Hepatocyte (in vitro differentiated cells): Measurements from ENCODE around the gene DIABLO. TPM values are rescaled to one million over a fixed set of nuclear protein-coding genes. Genes with fewer than 3 reads are reported as not detected.

Experiments
- DNase-seq: peaks from one replicate; pipeline ENCODE4 v3.0.0-alpha.2; 2016; ENCODE audit warnings: low spot score
- H2AFZ ChIP-seq: fragments of 200-600 bp; sonication (generic); 2 replicates; pipeline ENCODE4 v1.6.0; 2016; ENCODE audit warnings: antibody characterized with exemption, mild to moderate bottlenecking
- H3K27ac ChIP-seq: fragments of 200-600 bp; sonication (generic); 2 replicates; pipeline ENCODE4 v1.5.1; 2016; ENCODE audit warnings: mild to moderate bottlenecking
- H3K27me3 ChIP-seq: fragments of 200-600 bp; sonication (generic); 2 replicates; pipeline ENCODE4 v1.6.1; 2016
- H3K36me3 ChIP-seq: fragments of 200-600 bp; sonication (generic); replicated peaks from 2 replicates; pipeline ENCODE4 v1.5.1; 2016; ENCODE audit warnings: low read depth; ENCODE audit not compliant: insufficient read depth
- H3K4me1 ChIP-seq: fragments of 200-600 bp; sonication (generic); 2 replicates; pipeline ENCODE4 v1.5.1; 2016; ENCODE audit warnings: mild to moderate bottlenecking, moderate library complexity; ENCODE audit not compliant: insufficient read depth
- H3K4me2 ChIP-seq: fragments of 200-600 bp; sonication (generic); 2 replicates; pipeline ENCODE4 v1.6.0; 2016
- H3K4me3 ChIP-seq: fragments of 200-600 bp; sonication (generic); 2 replicates; pipeline ENCODE4 v1.5.1; 2016; ENCODE audit warnings: mild to moderate bottlenecking
- H3K79me2 ChIP-seq: fragments of 200-600 bp; sonication (generic); 2 replicates; pipeline ENCODE4 v1.6.0; 2017; ENCODE audit warnings: mild to moderate bottlenecking
- H3K9me2 ChIP-seq: fragments of 200-600 bp; sonication (generic); replicated peaks from 2 replicates; pipeline ENCODE4 v1.6.0; 2017; ENCODE audit warnings: mild to moderate bottlenecking; ENCODE audit not compliant: insufficient read depth
- H3K9me3 ChIP-seq: fragments of 200-600 bp; sonication (generic); 2 replicates; pipeline ENCODE4 v1.5.1; 2016; ENCODE audit warnings: low read depth, mild to moderate bottlenecking
- H4K20me1 ChIP-seq: fragments of 200-600 bp; sonication (generic); 2 replicates; pipeline ENCODE4 v1.6.0; 2016; ENCODE audit warnings: mild to moderate bottlenecking; ENCODE audit not compliant: insufficient read depth, poor library complexity, severe bottlenecking
- EZH2 ChIP-seq: fragments of 200-600 bp; sonication (generic); IDR thresholded peaks from 2 replicates; pipeline ENCODE4 v1.6.1; 2016; ENCODE audit warnings: antibody characterized with exemption, mild to moderate bottlenecking, borderline replicate concordance
- EZH2phosphoT487 ChIP-seq: fragments of 200-600 bp; sonication (generic); IDR thresholded peaks from one replicate; pipeline ENCODE4 v1.6.1; 2018; ENCODE audit warnings: antibody characterized with exemption, mild to moderate bottlenecking, low read depth, moderate library complexity; ENCODE audit not compliant: unreplicated experiment, severe bottlenecking
- WGBS: methylation state at CpG from one replicate; pipeline ENCODE4 v1.1.6; 2016; ENCODE audit warnings: low lambda C conversion rate; ENCODE audit errors: missing lambda C conversion rate; 5-methylcytosine and 5-hydroxymethylcytosine counted together
- polyA plus RNA-seq: library from polyadenylated mRNA; unstranded; fragments of >200 nt; fragmentation: Nextera tagmentation; extraction: Ambion mirVana; gene quantifications from 2 replicates; pipeline ENCODE4 v1.2.1, GENCODE V29; 2016
- total RNA-seq: library from RNA; depleted of rRNA; stranded (reverse); fragments of >200 nt; gene quantifications from 2 replicates; pipeline ENCODE4 v1.2.3, GENCODE V29; 2014
- TF ChIP-seq, protein P1 (sequence below): fragments of 200-600 bp; sonication (generic); IDR thresholded peaks from 2 replicates; pipeline ENCODE4 v1.5.1; 2016; ENCODE audit warnings: antibody characterized with exemption, mild to moderate bottlenecking; ENCODE audit not compliant: poor library complexity

The DIABLO gene
- total and polyA plus RNA-seq, 2 experiments from 2014 or later = 77.4 to 96.5 TPM

DNA sequence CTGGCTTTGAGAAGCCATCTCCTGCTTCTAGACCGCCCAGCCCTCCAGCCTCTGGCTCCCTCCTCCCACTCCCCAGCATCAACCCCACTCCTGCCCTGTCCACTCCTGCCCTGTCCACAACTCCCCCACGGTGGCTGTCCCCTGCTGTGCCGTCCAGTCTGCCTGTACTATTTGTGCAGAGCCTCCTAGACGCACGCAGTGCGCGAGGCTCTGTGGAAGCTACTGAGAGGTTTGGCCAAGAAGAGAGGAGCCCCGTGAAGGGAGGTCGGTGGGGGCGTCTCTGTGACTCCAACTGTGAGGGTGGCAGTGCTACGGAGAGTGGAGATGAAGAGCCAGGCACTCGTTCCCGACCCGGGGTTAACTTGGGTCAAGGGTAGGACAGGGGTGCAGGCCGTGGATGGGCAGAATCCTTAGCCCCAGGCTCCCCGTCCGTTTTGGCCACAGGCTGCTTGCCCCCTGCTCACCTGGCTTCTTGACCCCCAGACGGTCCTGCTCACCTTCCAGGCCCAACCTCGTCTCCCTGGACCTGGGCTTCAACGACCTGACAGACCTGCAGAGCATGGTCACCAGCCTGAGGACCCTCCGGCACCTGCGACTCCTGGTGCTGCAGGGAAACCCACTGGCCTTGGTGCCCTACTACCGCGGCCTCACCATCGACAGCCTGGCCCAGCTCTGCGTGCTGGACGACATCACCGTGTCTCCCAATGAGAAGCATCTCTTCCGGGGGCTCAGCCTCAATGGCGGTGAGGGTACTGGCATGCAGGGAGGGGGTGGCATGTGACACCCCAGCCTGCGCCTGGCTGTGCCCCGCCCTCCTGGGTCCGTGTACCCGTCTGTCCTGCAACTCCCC is 36.0 kb downstream of the DIABLO start:
- no peaks in the 10 kb centered on the region for H3K4me1 ChIP-seq
- H3K9me2 ChIP-seq = no peaks in the 10 kb centered on the region
- 89% methylated on average over 31 of the region's 34 CpGs for WGBS
- H3K4me2 ChIP-seq = no peak overlapping the region
- H3K27me3 ChIP-seq = no peaks in the 10 kb centered on the region
- no peaks in the 10 kb centered on the region for H4K20me1 ChIP-seq
- TF ChIP-seq EZH2 (no peak), EZH2phosphoT487 (no peak)
- TF ChIP-seq, protein P1, sequence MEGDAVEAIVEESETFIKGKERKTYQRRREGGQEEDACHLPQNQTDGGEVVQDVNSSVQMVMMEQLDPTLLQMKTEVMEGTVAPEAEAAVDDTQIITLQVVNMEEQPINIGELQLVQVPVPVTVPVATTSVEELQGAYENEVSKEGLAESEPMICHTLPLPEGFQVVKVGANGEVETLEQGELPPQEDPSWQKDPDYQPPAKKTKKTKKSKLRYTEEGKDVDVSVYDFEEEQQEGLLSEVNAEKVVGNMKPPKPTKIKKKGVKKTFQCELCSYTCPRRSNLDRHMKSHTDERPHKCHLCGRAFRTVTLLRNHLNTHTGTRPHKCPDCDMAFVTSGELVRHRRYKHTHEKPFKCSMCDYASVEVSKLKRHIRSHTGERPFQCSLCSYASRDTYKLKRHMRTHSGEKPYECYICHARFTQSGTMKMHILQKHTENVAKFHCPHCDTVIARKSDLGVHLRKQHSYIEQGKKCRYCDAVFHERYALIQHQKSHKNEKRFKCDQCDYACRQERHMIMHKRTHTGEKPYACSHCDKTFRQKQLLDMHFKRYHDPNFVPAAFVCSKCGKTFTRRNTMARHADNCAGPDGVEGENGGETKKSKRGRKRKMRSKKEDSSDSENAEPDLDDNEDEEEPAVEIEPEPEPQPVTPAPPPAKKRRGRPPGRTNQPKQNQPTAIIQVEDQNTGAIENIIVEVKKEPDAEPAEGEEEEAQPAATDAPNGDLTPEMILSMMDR = no peak
- DNase-seq = no peak
- no peak overlapping the region for H2AFZ ChIP-seq
- no peaks in the 10 kb centered on the region for H3K79me2 ChIP-seq
- H3K27ac ChIP-seq = no peak overlapping the region
- no peaks in the 10 kb centered on the region for H3K36me3 ChIP-seq
- no peaks in the 10 kb centered on the region for H3K9me3 ChIP-seq
- H3K4me3 ChIP-seq = no peak overlapping the region

DNA sequence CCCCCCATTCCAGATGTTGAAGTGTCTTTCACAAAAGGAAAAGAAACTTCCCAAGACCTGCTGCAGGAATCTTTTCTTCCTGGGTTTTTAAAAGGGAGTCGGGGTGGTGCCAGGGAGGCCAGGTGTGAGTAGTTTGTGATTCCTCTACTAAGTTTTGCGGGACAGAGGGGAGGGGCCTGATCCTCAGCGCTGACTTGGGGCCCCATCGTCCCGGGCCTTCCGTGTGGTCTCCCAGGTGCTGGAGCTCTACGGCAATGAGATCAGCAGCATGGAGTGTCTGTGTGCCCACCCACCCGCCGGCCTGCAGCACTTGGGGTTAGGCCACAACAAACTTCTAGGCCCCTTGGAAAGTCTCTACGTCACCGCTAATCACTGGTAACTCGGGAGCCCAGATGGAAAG is 38.4 kb downstream of the DIABLO start:
- WGBS = 78% methylated on average over 12 of the region's 12 CpGs
- H3K27me3 ChIP-seq = no peaks in the 10 kb centered on the region
- no peaks in the 10 kb centered on the region for H3K9me2 ChIP-seq
- peaks cover 3% of the 10 kb centered on the region for H3K4me1 ChIP-seq
- H3K9me3 ChIP-seq = no peaks in the 10 kb centered on the region
- TF ChIP-seq EZH2 (no peak), EZH2phosphoT487 (no peak)
- TF ChIP-seq, protein P1 = no peak
- H3K79me2 ChIP-seq = no peaks in the 10 kb centered on the region
- H4K20me1 ChIP-seq = no peaks in the 10 kb centered on the region
- DNase-seq = no peak
- H3K27ac ChIP-seq = no peak overlapping the region
- H3K4me2 ChIP-seq = no peak overlapping the region
- H3K4me3 ChIP-seq = no peak overlapping the region
- H2AFZ ChIP-seq = no peak overlapping the region
- H3K36me3 ChIP-seq = no peaks in the 10 kb centered on the region

GRCh38 chr12:122185494-122186082 is 40.3 kb downstream of the DIABLO start:
- TF ChIP-seq EZH2 = no peak
- no peak for TF ChIP-seq EZH2phosphoT487
- TF ChIP-seq, protein P1 = no peak
- Histone ChIP-seq H3K4me3 (no peak overlapping the region), H3K36me3 (no peaks in the 10 kb centered on the region), H2AFZ (no peak overlapping the region), H4K20me1 (no peaks in the 10 kb centered on the region), H3K4me1 (peaks cover 3% of the 10 kb centered on the region), H3K9me3 (no peaks in the 10 kb centered on the region), H3K79me2 (no peaks in the 10 kb centered on the region), H3K27me3 (no peaks in the 10 kb centered on the region), H3K9me2 (no peaks in the 10 kb centered on the region), H3K4me2 (no peak overlapping the region), H3K27ac (no peak overlapping the region)
- no peak for DNase-seq
- WGBS = 98% methylated on average over 10 of the region's 10 CpGs
